ENCODE results near the gene CAMK2B.

GRCh38 chr7:44269943-44270493, 55.4 kb downstream of the CAMK2B start:
- no peak for TF ChIP-seq CTCF (IDR thresholded peaks at IDR 0.05 in 4 of 5, conservative IDR thresholded peaks at IDR 0.05 in 1 of 5)
- TF ChIP-seq POLR2A (IDR thresholded peaks at IDR 0.05) = no peak

All from gastrocnemius medialis (tissue), 4 donors.